HCT116 (cell line): ENCODE data around the gene LCN10.

Experiments
- CEBPB ChIP-seq: IDR thresholded peaks from 2 replicates; pipeline ENCODE4 v1.6.1; 2012; ENCODE audit warnings: low read depth
- ELF1 ChIP-seq: IDR thresholded peaks from 2 replicates; pipeline ENCODE4 v1.6.1; 2012; ENCODE audit warnings: low read depth, borderline replicate concordance
- POLR2A ChIP-seq: IDR thresholded peaks from 2 replicates; pipeline ENCODE4 v1.7.0; 2011; ENCODE audit warnings: borderline replicate concordance; ENCODE audit not compliant: insufficient read depth, insufficient read length; ENCODE audit errors: extremely low read depth
- POLR2AphosphoS5 ChIP-seq: IDR thresholded peaks from 2 replicates; pipeline ENCODE4 v1.6.1; 2011; ENCODE audit warnings: mild to moderate bottlenecking, low read depth, low read length, moderate library complexity
- TF ChIP-seq, protein P1 (sequence below), 3 experiments: fragments of 200-600 bp in 1 of 3; sonication (generic) in 1 of 3; IDR thresholded peaks in 2 of 3; conservative IDR thresholded peaks in 1 of 3; 2 replicates each; pipeline ENCODE4 v1.5.1; 2012 to 2017; ENCODE audit warnings: low read depth in 2 of 3, low read length in 2 of 3, antibody characterized with exemption in 1 of 3, borderline replicate concordance in 1 of 3, control low read depth in 1 of 3, mild to moderate bottlenecking in 1 of 3, mixed read lengths in 1 of 3, mixed run types in 1 of 3, moderate library complexity in 1 of 3; ENCODE audit not compliant: insufficient read depth in 1 of 3

DNA sequence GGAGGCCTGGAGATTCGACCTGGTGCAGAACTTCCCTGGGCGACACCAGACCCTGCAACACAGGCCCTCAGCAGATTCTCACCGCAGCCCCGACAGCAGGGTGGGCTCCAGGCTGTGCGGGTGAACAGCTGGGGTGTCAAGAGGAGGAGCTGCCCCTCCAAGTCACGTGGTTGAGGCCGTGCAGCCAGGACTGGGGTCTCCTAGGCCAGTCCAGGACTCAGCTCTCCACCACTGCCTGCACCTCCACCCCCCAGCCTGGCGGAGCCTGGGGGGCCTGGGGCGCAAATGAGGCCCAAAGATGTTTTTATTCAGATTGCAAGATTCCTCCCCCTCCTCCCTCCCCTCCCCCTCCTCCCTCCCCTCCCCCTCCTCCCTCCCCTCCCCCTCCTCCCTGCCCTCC, 46.2 kb downstream of the LCN10 start:
- TF ChIP-seq, protein P1, sequence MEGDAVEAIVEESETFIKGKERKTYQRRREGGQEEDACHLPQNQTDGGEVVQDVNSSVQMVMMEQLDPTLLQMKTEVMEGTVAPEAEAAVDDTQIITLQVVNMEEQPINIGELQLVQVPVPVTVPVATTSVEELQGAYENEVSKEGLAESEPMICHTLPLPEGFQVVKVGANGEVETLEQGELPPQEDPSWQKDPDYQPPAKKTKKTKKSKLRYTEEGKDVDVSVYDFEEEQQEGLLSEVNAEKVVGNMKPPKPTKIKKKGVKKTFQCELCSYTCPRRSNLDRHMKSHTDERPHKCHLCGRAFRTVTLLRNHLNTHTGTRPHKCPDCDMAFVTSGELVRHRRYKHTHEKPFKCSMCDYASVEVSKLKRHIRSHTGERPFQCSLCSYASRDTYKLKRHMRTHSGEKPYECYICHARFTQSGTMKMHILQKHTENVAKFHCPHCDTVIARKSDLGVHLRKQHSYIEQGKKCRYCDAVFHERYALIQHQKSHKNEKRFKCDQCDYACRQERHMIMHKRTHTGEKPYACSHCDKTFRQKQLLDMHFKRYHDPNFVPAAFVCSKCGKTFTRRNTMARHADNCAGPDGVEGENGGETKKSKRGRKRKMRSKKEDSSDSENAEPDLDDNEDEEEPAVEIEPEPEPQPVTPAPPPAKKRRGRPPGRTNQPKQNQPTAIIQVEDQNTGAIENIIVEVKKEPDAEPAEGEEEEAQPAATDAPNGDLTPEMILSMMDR (IDR thresholded peaks at IDR 0.05 in 2 of 3, conservative IDR thresholded peaks at IDR 0.05 in 1 of 3; ENCODE audit: borderline replicate concordance in 1 of 3, insufficient read depth in 1 of 3, low read depth in 2 of 3, low read length in 2 of 3) = no peak
- TF ChIP-seq ELF1 = no peak
- TF ChIP-seq CEBPB = no peak
- TF ChIP-seq POLR2A = no peak
- no peak for TF ChIP-seq POLR2AphosphoS5
